22Rv1 (cell line): ENCODE results near the gene HIVEP3.

ENCODE experiments used
- H3K27ac ChIP-seq: fragments of 450-650 bp; 2 replicates; pipeline ENCODE4 v1.5.1; 2017
- ZFX ChIP-seq: fragments of 450-650 bp; IDR thresholded peaks from 2 replicates; pipeline ENCODE4 v1.6.1; 2017; ENCODE audit warnings: antibody characterized with exemption, borderline replicate concordance
- TF ChIP-seq, protein P1 (sequence below): fragments of 450-650 bp; IDR thresholded peaks from 2 replicates; pipeline ENCODE4 v1.5.1; 2017; ENCODE audit warnings: mild to moderate bottlenecking

Gene HIVEP3

DNA sequence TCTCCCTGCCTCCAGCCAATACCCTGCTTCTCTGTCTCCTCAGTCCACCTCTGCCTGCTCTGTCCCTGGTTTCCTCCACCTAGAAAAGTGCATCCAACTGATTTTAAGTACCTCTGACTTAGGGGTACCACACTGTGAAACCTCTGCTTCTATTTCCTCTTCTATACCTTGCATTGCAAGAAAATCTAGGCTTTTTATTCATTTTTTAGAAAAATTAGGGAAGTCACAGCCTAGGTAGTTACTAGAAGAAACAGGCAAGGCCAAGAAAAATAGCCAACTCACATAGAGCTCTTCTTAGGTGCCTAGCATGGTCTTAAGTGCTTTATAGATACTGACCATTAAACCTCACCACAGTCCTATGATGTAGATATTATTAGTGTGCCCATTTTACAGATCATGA lies 39.1 kb downstream of the HIVEP3 start:
- no peak overlapping the region for H3K27ac ChIP-seq
- no peak for TF ChIP-seq ZFX
- TF ChIP-seq, protein P1, sequence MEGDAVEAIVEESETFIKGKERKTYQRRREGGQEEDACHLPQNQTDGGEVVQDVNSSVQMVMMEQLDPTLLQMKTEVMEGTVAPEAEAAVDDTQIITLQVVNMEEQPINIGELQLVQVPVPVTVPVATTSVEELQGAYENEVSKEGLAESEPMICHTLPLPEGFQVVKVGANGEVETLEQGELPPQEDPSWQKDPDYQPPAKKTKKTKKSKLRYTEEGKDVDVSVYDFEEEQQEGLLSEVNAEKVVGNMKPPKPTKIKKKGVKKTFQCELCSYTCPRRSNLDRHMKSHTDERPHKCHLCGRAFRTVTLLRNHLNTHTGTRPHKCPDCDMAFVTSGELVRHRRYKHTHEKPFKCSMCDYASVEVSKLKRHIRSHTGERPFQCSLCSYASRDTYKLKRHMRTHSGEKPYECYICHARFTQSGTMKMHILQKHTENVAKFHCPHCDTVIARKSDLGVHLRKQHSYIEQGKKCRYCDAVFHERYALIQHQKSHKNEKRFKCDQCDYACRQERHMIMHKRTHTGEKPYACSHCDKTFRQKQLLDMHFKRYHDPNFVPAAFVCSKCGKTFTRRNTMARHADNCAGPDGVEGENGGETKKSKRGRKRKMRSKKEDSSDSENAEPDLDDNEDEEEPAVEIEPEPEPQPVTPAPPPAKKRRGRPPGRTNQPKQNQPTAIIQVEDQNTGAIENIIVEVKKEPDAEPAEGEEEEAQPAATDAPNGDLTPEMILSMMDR, result no peak

DNA sequence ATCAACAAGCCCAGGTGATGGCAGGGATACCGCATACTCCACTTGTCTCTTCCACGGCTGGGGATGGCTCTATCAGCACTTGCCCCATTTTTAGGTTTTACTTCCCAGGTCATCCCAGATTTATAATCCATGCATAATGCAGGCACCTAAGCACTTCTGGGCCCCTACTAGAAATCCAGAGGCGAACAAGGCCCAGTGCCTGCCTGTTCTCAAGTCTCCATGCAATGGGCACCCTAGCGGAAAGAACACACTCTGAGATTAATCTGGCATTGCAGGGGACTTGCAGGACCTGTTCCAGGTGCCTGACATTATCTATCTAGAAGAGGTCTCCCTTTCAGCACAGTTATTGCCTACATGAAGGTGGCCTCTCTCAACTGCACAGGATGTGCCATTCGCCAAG lies 39.8 kb downstream of the HIVEP3 start:
- TF ChIP-seq, protein P1, result no peak
- TF ChIP-seq ZFX, result no peak
- no peak overlapping the region for H3K27ac ChIP-seq

DNA sequence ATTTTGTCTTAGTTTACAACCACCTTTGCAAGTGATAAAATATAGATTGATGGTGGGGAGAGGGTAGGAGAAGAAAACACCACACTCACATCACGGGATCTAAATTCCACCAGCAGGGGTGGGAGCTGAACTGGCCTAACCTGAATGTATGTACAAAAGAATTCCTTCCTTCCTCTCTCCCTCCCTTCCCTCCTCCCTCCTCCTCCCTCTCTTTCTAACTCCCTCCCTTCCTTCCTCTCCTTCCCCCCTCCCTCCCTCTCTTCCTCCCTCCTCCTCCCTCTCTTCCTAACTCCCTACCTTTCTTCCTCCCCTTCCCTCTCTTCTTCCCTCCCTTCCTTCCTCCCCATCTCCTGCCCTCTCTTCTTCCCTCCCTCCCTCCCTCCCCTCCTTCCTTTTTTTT lies 40.2 kb downstream of the HIVEP3 start:
- TF ChIP-seq, protein P1, result no peak
- TF ChIP-seq ZFX, result no peak
- no peak overlapping the region for H3K27ac ChIP-seq

DNA sequence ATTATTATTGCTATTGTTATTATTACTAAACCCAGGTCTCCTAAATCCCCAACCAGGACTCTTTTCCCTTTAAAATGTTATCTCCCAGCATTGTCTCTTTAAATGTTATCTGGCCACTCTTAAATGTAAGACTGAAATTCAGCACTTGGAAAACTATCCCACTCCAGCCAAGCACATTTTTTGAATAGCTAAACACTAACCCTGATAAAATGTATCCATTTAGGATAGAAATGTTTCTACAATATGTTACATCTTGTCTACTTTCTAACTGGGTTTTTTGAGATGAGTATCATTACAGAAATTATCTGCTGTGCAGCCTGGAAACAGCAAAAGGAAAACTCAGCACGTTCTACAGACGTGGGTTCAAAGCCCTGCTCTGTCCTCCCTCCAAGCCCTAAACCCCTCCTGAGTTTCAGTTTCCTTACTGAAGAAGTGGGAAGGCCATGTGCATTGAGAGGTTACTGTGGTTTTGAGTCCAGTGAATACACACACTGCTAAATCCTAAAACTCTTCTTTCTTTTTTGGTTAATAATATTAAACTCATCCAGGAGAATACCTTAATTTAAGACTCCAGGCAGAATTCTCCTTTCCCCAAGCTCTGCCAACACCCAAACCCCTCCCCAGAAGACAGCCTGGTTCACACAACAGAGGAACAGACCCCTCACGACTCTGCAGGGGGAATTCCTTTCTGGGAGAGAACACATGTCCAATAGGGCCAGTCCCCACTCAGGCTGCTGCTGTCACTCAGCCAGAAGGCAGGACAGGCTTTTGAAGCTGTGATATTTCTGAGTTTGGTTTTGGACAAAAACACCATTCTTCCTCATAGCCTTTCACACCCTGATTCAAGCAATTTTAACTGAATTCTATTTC lies 41.9 kb downstream of the HIVEP3 start:
- H3K27ac ChIP-seq, result no peak overlapping the region

DNA sequence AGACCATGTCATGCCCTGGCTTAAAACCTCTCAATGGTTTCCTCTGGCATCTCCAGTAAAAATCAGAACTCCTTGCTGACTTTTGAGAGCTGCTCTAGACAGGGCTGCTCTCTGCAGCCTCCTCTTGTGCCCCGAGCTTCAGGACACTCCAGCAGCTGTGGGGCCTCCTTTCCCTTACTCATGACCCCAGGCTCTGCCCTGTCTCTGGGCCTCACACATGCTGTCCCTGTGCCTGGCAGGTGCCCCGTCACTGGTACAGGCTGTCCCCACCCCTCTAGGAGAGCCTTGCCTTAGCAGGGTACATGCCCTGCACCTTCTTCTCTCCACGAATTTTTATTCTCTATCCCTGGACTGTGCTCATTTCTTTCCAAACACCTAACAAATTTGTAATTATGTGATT lies 43.2 kb downstream of the HIVEP3 start:
- H3K27ac ChIP-seq, result no peak overlapping the region
- TF ChIP-seq, protein P1, result no peak
- TF ChIP-seq ZFX, result no peak

More for the DNA sequence above, 41.9 kb downstream of the HIVEP3 start:
- TF ChIP-seq, protein P1, result no peak
- no peak for TF ChIP-seq ZFX

DNA sequence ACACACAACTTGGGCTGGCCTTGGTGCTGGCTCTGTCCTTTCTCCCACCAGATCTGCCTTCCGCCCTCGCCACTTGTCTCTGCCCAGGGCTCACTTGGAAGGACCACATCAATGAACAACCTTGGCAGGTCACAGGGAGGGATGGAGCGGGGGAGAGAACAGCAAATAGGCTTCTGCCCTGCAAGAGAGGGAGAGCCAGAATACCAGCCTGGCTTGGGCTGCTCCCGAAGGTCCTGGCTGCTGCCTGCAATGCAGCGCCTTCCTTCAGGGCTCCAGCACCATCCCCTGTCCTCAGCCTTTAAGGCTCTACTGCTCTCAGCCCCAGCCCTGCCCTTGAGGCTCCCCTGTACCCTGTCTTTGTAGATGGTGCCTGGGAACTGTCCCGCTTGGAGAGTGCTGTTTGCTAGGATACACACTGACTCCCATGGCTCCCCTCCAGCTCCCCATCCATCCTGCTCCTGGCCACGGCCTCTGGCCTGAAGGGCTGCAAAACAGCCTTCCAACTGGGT lies 43.8 kb downstream of the HIVEP3 start:
- TF ChIP-seq ZFX, result no peak
- TF ChIP-seq, protein P1, result no peak
- no peak overlapping the region for H3K27ac ChIP-seq

DNA sequence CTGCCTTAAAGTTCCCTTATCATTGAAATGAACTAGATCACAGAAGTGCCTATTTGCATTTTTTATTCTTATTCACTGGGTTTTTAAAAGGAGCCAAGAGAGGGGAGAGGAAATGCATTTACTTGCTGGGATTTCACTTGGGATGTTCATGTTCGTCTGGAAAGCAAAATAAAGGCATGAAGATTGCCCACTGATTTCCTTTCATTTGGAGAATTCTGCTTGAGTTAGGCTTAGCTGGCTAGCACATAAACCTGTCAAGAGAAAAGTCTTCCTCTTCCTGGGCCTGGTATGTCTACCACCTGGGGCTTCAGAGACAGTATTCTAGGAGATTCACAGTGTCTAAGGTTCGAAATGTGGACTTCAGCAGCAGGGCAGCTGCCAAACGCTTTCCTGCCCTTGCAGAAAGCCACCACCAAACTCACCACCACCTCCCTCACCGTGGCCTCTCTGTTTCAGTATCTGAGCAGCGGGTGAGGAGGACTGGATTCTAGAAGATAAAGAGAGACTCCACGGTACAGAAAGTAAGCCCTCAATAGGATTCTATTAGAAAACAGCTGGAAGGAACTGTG lies 44.5 kb downstream of the HIVEP3 start:
- TF ChIP-seq, protein P1, result no peak
- no peak for TF ChIP-seq ZFX
- H3K27ac ChIP-seq, result no peak overlapping the region
